Activated CD4-positive, alpha-beta T cell treated with anti-CD3 and anti-CD28 coated beads, Interleukin-2, amount 50 U/mL, for 16 hours (primary cell): ENCODE measurements around the gene SH3GLB1.

Experiments used
- DNase-seq: peaks from one replicate; pipeline ENCODE4 v3.0.0-alpha.2; 2020

SH3GLB1 gene

DNA sequence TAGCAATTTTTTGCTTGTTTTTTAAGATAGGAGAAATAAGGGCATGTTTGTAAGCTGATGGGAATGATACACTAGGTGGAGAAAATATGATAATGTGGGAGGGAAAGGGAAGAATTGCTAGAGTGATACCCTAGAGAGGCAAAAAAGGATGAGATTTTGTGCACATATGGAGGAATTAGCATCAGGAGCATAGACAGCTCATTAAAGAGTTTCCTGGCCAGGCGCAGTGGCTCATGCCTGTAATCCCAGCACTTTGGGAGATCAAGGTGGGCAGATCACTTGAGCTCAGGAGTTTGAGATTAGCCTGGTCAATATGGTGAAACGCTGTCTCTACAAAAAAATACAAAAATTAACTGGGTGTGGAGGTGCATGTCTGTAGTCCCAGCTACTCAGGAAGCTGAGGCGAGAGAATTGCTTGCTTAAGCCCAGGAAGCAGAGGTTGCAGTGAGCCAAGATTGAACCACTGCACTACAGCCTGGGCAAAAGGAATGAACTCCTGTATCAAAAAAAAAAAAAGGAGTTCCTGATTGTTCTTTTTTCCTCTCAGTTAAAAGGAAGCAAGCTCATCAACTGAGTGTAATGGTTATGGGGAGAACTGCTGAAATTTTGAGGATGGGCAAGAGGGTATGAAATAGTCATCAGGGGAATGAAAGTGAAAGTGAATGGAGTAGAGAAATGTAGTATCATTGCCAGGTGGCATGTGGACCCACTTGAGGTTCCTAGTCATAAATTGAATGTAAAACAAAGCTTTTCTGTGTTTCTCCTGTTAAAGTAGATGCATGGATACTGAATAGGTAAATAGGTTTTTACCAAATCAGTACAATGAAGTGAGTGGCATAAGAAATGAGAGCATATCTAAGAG, 35.5 kb downstream of the SH3GLB1 start:
- DNase-seq, result peak; percentile 56

GRCh38 chr1:86741947-86742572, 37.7 kb downstream of the SH3GLB1 start:
- peak; percentile 19 for DNase-seq

DNA sequence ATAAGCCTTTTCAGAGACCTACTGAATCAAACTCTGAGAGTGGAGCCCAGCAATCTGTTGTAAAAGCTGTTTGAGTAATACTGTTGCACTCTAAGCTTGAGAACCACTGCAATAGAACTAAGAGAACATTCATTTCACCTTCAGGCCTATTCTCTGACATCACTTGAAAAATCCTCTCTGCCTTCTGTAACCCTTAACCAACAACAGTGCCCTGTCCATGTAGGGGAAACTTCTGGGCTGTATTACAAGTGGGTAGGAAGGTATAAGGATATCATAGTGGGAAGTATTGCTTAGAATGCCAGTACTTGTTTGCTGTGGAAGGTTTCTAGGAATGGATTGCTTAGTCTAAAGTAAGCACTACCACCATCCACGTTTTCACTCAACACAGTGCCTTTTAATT, 42.9 kb downstream of the SH3GLB1 start:
- DNase-seq, result no peak

GRCh38 chr1:86748622-86749373, 44.4 kb downstream of the SH3GLB1 start:
- DNase-seq, result no peak

- no peak for DNase-seq
Measured at GRCh38 chr1:86750076-86750475, 45.7 kb downstream of the SH3GLB1 start.

- peak; percentile 37 for DNase-seq
Measured at GRCh38 chr1:86750530-86750929, 46.2 kb downstream of the SH3GLB1 start.

DNA sequence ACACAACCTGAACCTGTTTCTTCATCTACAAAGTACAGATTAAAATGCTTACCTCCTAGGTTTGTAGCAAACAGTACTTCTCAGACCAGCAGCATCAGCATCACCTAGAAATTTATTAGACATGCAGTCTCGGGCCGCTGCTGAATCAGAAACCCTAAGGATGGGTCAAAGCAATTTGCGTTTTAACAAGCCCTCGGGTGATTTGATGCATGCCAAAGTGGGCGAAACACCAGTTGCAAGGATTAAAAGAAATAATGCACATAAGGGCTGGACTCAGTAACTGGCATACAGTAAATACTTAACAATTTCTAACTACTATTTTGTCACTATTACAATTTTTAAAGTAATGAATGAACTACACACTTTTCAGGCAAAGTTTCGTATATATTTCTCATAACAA, 47.5 kb downstream of the SH3GLB1 start:
- DNase-seq, result no peak

DNA sequence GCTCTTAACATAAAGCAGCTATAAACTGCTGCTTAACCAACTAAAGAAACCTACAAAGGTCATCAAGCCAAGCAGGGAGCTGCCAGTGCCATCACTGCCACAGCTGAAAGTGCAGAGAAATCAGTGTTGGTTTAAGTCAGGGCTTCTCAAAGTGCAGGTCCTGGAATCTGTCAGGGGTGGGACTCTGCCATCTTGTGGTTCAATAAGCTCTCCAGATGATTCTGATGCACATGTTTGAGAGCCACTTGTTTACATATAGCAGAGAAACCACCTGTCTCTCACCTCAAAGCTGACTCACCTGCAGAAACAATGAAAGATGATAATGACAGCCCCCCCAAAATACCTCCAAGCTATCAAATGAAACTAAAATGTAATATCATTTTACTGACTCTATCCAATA, 49.3 kb downstream of the SH3GLB1 start:
- DNase-seq, result peak; percentile 20

DNA sequence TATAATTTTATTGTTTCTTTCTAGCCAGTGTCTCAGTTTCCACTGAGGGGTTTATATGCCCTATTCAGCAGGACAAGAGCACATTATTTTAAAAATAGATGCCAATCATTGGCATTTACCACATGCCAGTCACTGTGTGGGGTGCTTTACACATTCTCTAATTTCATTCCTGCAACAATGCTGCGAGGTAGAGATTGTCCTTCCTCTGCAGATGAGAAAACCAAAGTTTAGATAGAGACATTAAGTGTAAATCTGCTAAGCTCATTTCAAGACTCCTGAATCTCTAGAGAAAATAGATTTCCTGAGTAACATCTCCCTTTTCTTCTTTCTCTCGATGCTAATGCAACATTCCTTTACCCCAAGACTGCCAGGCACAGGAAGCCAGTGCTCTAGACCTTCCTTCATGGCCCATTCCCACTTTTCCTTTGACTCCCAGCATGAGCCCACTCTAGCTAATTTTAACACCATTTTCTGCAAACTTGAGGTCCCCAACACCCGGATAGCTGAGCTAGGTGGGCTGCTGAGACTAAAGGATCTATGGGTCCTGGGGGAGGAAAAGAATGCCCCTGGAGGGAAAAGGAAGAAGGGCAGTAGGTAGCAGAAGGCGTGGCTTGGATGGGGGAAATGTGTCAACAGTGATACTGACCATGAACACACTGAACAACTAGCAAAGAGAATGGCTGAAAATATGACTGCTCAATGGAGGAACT, 50.0 kb downstream of the SH3GLB1 start:
- no peak for DNase-seq

DNA sequence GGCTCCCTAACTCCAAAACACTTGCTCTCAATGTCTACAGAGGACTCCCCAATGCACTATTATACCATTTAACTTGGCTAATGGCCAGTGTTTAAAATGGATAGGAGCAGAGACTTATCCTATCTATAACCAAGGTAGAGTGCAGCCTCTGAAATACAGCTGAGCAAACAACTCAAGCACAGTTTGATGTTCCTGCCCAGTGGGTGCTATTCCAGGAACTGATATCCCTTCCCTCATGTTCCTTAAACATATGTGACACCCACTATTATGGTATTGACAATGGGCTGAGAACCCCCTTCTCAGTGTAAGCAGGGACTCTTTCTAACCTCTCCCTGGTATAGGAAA, 51.7 kb downstream of the SH3GLB1 start:
- no peak for DNase-seq

DNA sequence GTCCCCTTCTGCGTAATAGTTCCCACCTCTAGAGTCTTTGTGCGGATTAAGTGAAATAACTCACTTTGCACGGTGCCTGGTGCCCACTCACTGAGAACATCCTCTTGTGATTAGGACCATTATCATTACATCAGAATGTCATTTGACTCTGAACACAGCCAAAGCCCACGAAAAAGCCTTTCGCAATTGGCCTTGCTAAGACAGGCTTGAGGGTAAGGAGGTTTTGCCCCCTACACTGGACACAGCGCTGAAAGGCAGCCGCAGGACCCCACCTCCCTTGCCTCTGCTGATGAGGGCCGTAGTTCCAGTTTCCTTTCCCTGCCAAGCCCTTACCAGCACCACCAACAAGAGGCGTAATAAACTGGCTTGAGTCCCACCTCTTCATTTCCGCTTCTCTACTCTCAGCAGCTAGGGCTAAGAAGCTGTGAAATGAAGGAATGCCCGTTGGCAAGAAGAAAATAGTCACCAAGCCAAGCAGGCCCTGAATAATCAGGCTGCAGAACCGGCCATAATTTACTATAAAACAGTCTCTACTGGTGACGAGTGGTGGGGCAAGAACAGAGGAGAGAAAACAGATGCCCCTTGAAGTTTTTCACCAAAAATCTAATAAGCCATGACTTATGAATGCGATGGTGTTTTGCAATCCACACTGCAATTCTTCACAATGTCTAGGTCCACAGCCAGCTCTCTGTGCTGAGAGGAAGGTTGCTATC, 53.1 kb downstream of the SH3GLB1 start:
- no peak for DNase-seq

GRCh38 chr1:86758570-86758969, 54.2 kb downstream of the SH3GLB1 start:
- DNase-seq, result no peak

- no peak for DNase-seq
Measured at GRCh38 chr1:86760199-86760598, 55.8 kb downstream of the SH3GLB1 start.

DNA sequence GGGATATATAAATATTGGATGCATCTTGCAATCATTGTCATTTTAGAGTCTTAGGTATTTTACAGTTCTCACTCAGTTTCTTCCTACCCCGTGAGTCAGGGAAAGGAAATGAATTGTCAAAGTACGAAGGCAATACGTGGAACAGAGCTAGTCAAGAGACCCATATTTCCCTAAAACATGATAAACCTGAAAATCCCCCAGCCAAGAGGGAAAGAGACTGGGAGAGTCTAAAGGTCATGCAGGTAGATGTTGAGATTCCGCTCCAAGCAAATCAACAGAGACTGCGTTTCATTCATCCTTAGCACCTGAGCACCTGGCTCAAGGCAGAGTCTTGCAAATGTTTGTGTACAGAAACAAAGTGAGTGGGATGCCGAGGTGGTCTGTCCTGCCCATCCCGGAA, 58.0 kb downstream of the SH3GLB1 start:
- no peak for DNase-seq

DNA sequence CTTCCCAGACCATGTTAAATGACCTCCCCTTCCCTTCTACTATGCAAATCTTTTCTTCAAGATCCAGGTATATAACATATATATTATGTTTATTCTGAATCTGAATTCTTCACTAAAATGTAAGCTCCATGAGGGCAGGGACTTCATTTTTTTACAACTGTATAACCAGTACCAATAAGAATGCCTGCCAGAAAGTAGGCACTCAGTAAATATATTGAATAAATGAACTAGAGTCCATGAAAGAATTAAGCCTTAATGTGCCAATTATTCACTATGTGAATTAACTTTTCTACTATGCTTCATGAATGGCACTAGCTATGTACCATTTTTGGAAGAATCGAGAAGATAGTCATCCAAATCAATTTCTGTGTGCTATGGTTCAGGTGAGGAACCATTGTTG, 60.1 kb downstream of the SH3GLB1 start:
- no peak for DNase-seq

DNA sequence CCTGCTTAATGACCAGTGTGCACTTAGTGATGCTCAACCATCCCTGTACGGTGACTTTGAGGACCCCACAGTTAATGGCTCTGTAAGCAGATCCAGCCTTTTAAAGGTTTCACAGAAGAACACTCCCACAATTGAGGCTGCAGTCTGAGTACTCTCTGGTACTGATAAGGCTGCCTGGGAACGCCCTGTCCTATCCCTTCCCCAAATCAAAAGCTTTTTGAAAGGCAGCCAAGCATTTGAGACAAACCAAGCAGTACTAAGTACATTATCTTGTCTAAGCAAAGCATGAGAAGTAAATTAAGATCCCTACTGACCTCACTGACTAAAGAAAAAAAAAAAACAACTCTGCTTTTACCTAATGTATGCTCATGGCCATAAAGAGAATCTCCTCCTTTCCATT, 60.7 kb downstream of the SH3GLB1 start:
- DNase-seq, result no peak

DNA sequence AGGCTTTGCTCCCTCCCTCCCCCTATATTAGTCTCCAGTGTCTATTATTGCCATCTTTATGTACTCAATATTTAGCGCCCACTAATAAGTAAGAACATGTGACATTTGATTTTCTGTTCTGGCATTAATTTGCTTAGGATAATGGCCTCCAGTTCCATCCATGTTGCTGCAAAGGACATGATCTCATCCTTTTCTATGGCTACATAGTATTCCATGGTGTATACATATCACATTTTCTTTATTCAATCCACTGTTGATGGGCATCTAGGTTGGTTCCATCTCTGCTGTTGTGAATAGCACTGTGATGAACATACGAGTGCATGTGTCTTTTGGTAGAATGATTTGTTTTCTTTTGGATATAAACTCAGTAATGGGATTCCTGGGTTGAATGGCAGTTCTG, 61.3 kb downstream of the SH3GLB1 start:
- no peak for DNase-seq

- no peak for DNase-seq
Measured at GRCh38 chr1:86768554-86768953, 64.2 kb downstream of the SH3GLB1 start.

GRCh38 chr1:86769065-86769464, 64.7 kb downstream of the SH3GLB1 start:
- no peak for DNase-seq

DNA sequence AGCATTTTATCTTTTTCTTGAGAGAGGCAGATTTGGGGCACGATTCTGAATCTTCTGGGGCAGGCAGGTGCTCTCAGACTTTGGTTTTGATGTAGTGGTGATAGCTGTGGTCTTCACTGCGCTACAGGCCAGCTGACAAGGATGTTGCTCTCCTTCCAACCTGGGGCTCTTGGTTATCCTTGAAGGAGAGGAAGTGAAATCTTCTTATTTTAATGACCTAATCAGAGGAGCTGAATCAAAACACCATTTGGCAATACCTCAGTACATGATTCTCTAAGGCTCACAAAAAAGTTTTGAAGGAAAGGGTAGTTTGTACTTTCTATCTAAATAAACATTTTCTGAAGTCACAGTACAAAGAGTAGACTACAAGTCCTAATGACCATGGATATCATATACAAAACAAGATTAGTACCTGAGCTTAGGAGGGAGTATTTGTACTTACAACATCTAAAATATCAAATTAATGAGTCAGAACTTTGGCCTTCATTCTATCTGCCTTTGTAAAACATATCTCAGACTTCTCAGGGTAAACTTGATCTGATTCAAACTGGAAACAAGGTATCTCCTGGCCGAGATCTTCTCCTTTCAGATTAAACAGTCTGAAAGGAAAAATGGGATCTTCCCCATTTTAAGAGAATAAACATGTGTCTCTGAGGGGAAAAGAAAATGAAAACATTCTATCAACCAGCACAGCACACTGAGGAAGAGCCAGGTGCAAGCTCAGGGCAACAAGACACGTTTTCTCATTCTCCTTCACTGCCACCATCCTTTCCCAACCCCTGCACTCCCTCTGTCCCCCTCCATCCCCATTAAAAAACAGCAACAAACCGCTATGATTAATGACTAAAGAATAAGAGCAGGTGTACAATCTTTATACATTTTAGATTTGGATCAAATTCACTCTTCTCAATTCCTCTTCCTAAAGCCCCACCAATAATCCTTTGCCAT, 69.2 kb downstream of the SH3GLB1 start:
- DNase-seq, result no peak
